Brain microvascular endothelial cell (primary cell): Measurements from ENCODE around the gene ECT2L.

ENCODE experiments used
- DNase-seq: peaks from one replicate; pipeline ENCODE4 v3.0.0-alpha.2; 2020
- H3K27ac ChIP-seq: fragments of 250-450 bp; sonication (Bioruptor Pico); 2 replicates; pipeline ENCODE4 v1.5.1; 2020; ENCODE audit warnings: mild to moderate bottlenecking, moderate library complexity
- H3K27me3 ChIP-seq: fragments of 250-450 bp; sonication (Bioruptor Pico); replicated peaks from 2 replicates; pipeline ENCODE4 v1.5.1; 2020; ENCODE audit warnings: mild to moderate bottlenecking
- H3K36me3 ChIP-seq: fragments of 250-450 bp; sonication (Bioruptor Pico); replicated peaks from 2 replicates; pipeline ENCODE4 v1.5.1; 2020; ENCODE audit warnings: mild to moderate bottlenecking
- H3K4me3 ChIP-seq: 2 replicates; pipeline ENCODE4 v1.5.1; 2011; ENCODE audit warnings: low read depth, mild to moderate bottlenecking, control low read depth, low read length, moderate library complexity
- CTCF ChIP-seq: IDR thresholded peaks from 2 replicates; pipeline ENCODE4 v1.5.1; 2011; ENCODE audit warnings: low read depth, mild to moderate bottlenecking, moderate library complexity, low read length, control low read depth, inconsistent platforms; ENCODE audit errors: missing control alignments
- in situ Hi-C: cut with HindIII; loops from 2 replicates; pipeline ENCODE4 v1.10.0; 2017; ENCODE audit warnings: low sequenced_read_pairs, low pct_ligation_motif_present

ECT2L gene

GRCh38 chr6:138885156-138885819, 89.4 kb downstream of the ECT2L start:
- TF ChIP-seq CTCF, result no peak
- in situ Hi-C loops, result no loop called here
- no peak for DNase-seq
- no peaks in the 10 kb centered on the region for H3K27me3 ChIP-seq
- H3K27ac ChIP-seq, result no peak overlapping the region
- H3K36me3 ChIP-seq, result no peaks in the 10 kb centered on the region
- no peak overlapping the region for H3K4me3 ChIP-seq

GRCh38 chr6:138891255-138891986, 95.5 kb downstream of the ECT2L start:
- in situ Hi-C loops, result no loop called here
- peak; percentile 14 for DNase-seq
- TF ChIP-seq CTCF, result no peak
- Histone ChIP-seq H3K4me3 (no peak overlapping the region), H3K36me3 (no peaks in the 10 kb centered on the region), H3K27me3 (no peaks in the 10 kb centered on the region), H3K27ac (no peak overlapping the region)

- no peak overlapping the region for H3K27ac ChIP-seq
- no peak for TF ChIP-seq CTCF
- no peaks in the 10 kb centered on the region for H3K27me3 ChIP-seq
- in situ Hi-C loops, result no loop called here
- no peak for DNase-seq
- no peaks in the 10 kb centered on the region for H3K36me3 ChIP-seq
- H3K4me3 ChIP-seq, result no peak overlapping the region
Measured at GRCh38 chr6:138896104-138896756, 100.3 kb downstream of the ECT2L start.

GRCh38 chr6:138897031-138897430, 101.1 kb downstream of the ECT2L start:
- in situ Hi-C loops, result no loop called here
- Histone ChIP-seq H3K27me3 (no peaks in the 10 kb centered on the region), H3K36me3 (no peaks in the 10 kb centered on the region), H3K4me3 (no peak overlapping the region), H3K27ac (no peak overlapping the region)
- DNase-seq, result no peak
- no peak for TF ChIP-seq CTCF

GRCh38 chr6:138907167-138907566, 111.3 kb downstream of the ECT2L start:
- Histone ChIP-seq H3K27me3 (no peaks in the 10 kb centered on the region), H3K36me3 (peaks cover 13% of the 10 kb centered on the region), H3K4me3 (no peak overlapping the region), H3K27ac (no peak overlapping the region)
- in situ Hi-C loops, result no loop called here
- DNase-seq, result no peak
- TF ChIP-seq CTCF, result no peak
